ENCODE data around the gene NAA20. TPM values are rescaled to one million over a fixed set of nuclear protein-coding genes. Genes with fewer than 3 reads are reported as not detected.

The NAA20 gene
- total RNA-seq, 8 experiments from 2014 or later, result 33.5 to 64.3 (median 44.4) TPM

DNA sequence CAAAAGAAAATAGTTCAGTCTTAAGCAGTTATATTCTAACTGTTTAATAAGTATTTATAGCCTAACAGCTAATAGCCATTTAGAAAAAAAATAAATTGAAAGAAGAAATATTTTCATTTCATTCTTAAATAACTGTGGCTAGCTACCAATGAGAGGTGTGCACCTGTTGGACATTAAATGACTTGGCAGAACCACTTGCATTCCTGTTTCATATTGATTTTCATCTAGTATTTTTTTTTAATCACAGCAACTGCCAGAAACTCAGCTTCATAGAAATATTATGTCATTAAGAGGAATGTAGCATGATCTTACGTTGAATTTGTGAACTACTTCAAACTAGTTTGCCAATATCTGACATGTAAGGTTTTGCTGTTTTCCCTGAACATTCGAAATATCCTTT is 10.1 kb downstream of the NAA20 start:
- H3K27ac ChIP-seq, result no peak overlapping the region
- WGBS, 10 experiments, result 64 to 100% (median 100%) methylated on average over 1 to 2 of the region's 2 CpGs; no CpG with 5 or more reads in 1 of the 10 experiments
- H3K4me1 ChIP-seq (replicated peaks in 1 of 2), result no peaks in the 10 kb centered on the region
- in situ Hi-C loops (cut with MboI; ENCODE audit: low pct_unique_long_range_greater_than_20kb in 2 of 9, low sequenced_read_pairs in 9 of 9, unreplicated experiment in 9 of 9), result no loop called here
- H3K4me3 ChIP-seq, result no peak overlapping the region
- no peak for ATAC-seq (replicated peaks in 6 of 8)

DNA sequence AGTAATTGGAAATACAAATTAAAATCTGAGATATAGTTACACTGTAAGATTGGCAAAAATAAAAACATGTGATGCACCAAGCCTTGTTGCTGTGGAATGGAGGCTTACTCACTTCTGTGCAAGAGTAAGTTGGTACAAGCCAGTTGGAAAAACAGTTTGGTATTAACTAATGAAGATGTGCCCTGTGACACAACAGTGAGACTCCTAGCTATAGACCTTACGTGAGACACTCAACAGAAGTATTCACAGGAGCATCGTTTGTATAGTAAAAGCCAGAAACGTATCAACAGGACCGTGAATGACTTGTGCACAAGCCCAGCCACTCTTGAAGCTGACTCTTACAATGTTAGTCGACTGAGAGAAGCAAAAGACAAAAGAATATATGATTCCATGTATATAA is 14.6 kb downstream of the NAA20 start:
- Histone ChIP-seq H3K4me1 (replicated peaks in 1 of 2) (no peaks in the 10 kb centered on the region), H3K4me3 (no peak overlapping the region), H3K27ac (no peak overlapping the region)
- ATAC-seq (replicated peaks in 6 of 8), result no peak
- WGBS, 10 experiments, result 71 to 96% (median 87%) methylated on average over 1 to 5 of the region's 5 CpGs
- in situ Hi-C loops (cut with MboI; ENCODE audit: low pct_unique_long_range_greater_than_20kb in 2 of 9, low sequenced_read_pairs in 9 of 9, unreplicated experiment in 9 of 9), result no loop called here

DNA sequence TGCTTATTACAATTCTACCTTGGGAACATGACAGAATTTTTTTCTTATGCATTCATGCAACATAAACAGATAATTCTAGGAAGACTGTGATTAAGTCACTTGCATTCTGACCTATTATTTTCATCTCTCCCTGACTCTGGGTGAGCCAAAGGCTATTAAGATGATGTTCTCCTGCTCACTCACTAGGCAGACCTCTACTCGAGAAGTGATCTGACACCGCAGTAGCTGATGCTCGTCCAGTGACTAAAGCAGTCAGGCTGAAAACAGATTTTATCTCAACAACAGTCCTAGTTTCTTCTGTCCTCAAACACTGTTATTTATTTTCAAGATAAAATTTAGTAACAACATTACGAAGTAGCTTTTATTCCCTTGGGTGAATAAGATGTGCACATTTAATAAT is 17.3 kb downstream of the NAA20 start:
- in situ Hi-C loops (cut with MboI; ENCODE audit: low pct_unique_long_range_greater_than_20kb in 2 of 9, low sequenced_read_pairs in 9 of 9, unreplicated experiment in 9 of 9), result no loop called here
- no peak overlapping the region for H3K4me3 ChIP-seq
- ATAC-seq (replicated peaks in 6 of 8), result no peak
- no peak overlapping the region for H3K27ac ChIP-seq
- H3K4me1 ChIP-seq (replicated peaks in 1 of 2), result no peaks in the 10 kb centered on the region
- 37 to 100% (median 90%) methylated on average over 1 to 4 of the region's 4 CpGs; no CpG with 5 or more reads in 1 of the 10 experiments for WGBS, 10 experiments

DNA sequence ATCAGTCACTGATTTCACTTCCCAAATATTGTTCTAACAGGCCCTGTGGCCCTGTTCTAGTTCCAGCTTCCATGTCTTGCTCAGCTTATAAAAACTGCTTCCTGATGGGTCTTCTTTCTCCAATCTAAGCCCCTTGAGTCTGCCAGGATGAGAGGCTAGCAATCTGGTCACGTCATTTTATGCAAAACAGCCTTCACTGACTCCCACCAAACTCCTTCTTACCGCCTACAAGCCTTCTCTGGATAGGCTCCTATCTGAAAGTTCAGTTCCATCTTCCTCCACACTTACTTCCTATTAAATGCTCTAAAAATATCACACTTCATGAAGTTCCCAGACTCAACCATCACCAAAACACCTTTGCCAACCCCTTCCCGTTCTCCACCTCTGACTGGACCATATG is 19.6 kb downstream of the NAA20 start:
- 61 to 93% (median 86%) methylated on average over 1 to 3 of the region's 3 CpGs; no CpG with 5 or more reads in 2 of the 10 experiments for WGBS, 10 experiments
- no peaks in the 10 kb centered on the region for H3K4me1 ChIP-seq (replicated peaks in 1 of 2)
- in situ Hi-C loops (cut with MboI; ENCODE audit: low pct_unique_long_range_greater_than_20kb in 2 of 9, low sequenced_read_pairs in 9 of 9, unreplicated experiment in 9 of 9), result no loop called here

DNA sequence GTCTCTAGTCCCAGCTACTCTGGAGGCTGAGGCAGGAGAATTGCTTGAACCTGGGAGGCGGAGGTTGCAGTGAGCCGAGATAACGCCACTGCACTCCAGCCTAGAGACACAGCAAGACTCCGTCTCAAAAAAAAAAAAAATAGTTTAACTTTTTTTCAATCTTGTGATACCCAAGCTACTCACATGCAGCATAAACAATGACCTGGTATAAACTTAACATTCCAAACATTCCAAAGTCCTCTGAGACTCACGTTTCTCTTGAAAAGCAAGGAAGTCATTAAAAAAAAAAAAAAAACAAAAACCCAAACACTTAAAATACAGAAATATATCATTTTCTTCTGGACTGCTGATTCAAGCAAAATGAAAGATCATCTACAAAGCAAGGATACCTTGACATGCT is 20.8 kb downstream of the NAA20 start:
- 17 to 83% (median 69%) methylated on average over 1 to 5 of the region's 5 CpGs; no CpG with 5 or more reads in 1 of the 10 experiments for WGBS, 10 experiments
- no peak for ATAC-seq (replicated peaks in 6 of 8)
- H3K4me1 ChIP-seq (replicated peaks in 1 of 2), result no peaks in the 10 kb centered on the region
- no peak overlapping the region for H3K27ac ChIP-seq
- no peak overlapping the region for H3K4me3 ChIP-seq
- in situ Hi-C loops (cut with MboI; ENCODE audit: low pct_unique_long_range_greater_than_20kb in 2 of 9, low sequenced_read_pairs in 9 of 9, unreplicated experiment in 9 of 9), result no loop called here

More for the DNA sequence above, 19.6 kb downstream of the NAA20 start:
- no peak for ATAC-seq (replicated peaks in 6 of 8)
- Histone ChIP-seq H3K4me3 (no peak overlapping the region), H3K27ac (no peak overlapping the region)

DNA sequence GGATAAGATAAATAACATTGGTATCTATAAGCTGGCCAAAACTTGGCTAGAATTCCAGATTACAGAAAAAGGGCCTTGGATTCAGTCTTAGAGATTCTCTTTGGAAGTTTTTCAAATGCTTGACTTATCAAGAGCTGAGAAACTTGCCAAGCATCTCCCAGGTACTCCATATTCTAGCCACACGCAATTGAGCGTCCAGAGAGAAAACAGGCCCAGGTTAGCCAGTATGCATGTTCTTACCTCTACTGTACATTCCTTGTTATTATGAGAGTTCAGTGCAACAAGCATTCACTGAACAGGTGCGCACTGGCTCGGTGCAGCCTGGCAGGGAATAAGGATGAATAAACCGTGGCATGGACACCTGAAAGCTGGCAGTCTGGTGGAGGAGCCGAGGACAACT is 21.4 kb downstream of the NAA20 start:
- Histone ChIP-seq H3K27ac (no peak overlapping the region), H3K4me1 (replicated peaks in 1 of 2) (no peaks in the 10 kb centered on the region), H3K4me3 (no peak overlapping the region)
- ATAC-seq (replicated peaks in 6 of 8), result no peak
- 80 to 100% (median 96%) methylated on average over 1 to 5 of the region's 6 CpGs; no CpG with 5 or more reads in 2 of the 10 experiments for WGBS, 10 experiments
- in situ Hi-C loops (cut with MboI; ENCODE audit: low pct_unique_long_range_greater_than_20kb in 2 of 9, low sequenced_read_pairs in 9 of 9, unreplicated experiment in 9 of 9), result no loop called here

DNA sequence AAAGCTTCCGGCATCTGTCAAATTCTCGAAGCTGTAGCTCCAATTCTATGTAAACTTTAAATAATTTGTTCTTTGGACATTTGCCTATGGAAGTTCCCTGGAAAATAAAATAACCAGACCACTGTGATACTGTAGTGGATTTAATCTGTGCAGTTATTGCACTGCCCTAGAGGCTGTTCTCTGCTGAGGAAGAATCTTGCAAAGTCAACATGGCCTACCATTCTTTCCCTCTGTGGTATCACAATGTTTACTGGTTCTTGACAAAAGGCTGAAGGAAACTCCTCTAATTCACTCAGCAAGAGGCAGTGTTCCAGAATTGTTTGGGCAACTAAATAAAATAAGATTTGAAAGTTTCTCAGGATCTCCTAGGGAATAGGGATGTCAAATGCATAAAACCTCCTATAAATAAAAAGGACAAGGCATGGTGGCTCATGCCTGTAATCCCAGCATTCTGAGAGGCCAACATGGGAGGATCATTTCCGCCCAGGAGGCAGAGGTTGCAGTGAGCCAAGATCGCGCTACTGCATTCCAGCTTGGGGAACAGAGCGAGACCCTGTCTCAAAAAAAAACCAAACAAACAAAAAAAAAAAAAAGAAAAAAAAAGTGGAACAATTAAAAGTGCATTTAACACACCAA is 22.7 kb downstream of the NAA20 start:
- no peak overlapping the region for H3K27ac ChIP-seq
- ATAC-seq (replicated peaks in 6 of 8), result peak in 3 of 8 experiments; percentile 60 to 95 (median 66)
- in situ Hi-C loops (cut with MboI; ENCODE audit: low pct_unique_long_range_greater_than_20kb in 2 of 9, low sequenced_read_pairs in 9 of 9, unreplicated experiment in 9 of 9), result no loop called here

DNA sequence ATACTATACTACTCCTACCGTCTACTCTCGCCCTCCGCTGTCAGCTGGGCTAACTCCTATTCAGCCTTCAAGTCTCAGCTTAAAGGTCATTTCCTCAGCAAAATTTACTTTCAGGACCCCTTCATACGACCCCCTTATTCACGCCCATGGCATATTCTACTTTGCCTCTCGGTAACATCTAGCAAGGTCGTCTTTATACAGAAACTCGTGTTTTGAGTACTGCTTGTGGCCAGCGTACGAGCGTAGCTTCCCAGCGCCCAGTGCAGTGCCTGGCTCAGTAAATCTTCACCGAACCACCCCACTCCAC is 34.6 kb downstream of the NAA20 start:
- peaks cover 0 to 7% of the 10 kb centered on the region in 2 donors for H3K4me1 ChIP-seq (replicated peaks in 1 of 2)
- ATAC-seq (replicated peaks in 6 of 8), result peak in 3 of 8 experiments; percentile 27 to 33 (median 30)
- peak overlapping the region; percentile 74 to 91 for H3K27ac ChIP-seq
- in situ Hi-C loops (cut with MboI; ENCODE audit: low pct_unique_long_range_greater_than_20kb in 2 of 9, low sequenced_read_pairs in 9 of 9, unreplicated experiment in 9 of 9), result no loop called here
- WGBS, 10 experiments, result 0 to 4% (median 0%) methylated on average over 2 to 12 of the region's 13 CpGs; no CpG with 5 or more reads in 4 of the 10 experiments
- peak overlapping the region; percentile 56 to 98 (median 81) for H3K4me3 ChIP-seq

More for the DNA sequence above, 22.7 kb downstream of the NAA20 start:
- WGBS, 10 experiments, result 85 to 100% (median 97%) methylated on average over 2 to 6 of the region's 6 CpGs
- Histone ChIP-seq H3K4me3 (no peak overlapping the region), H3K4me1 (replicated peaks in 1 of 2) (no peaks in the 10 kb centered on the region)

DNA sequence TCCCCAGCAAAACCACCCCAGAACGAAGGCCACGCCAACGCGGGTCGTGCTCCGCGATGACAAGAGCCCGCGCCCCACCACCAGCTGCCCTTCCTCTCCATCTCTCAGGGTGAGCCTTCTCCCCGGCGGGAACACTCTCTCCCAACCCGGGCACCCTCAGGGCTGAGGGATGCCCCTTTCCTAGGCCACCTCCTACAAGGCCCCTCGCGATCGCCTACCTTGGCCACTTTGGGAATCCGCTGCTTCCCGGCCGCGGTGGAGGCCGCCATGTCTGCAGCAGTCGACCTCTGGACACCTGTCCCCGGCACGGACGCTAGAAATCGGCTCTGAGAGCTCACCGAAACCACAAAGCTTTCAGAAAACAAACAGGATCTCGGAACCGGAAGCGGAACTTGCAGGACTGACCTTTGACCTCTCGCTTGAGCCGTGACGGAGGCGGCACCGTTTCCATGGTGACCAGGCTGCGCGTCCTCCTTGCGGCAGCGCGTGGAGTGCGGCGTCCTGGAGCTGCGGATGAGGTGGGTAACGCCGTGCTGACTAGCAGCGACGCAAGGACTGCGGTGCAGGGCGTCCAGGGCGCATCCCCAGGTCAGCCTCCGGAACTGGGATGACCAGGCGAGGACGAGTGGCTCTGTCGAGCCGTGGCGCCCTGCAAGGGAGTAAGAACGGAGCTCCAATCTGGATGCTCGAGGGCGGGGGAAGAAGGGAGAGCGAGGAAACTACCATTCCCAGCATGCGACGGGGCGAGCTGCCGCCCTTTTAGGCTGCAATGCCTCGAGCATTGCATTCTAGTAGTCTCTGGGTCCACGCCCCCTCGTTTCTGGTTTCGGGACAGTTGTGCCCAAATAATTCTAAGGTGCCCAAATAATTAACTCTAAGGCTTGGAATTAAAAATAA is 35.2 kb downstream of the NAA20 start, which contains the start of the genes CFAP61 and CRNKL1:
Gene CFAP61 (plus strand): TSS at position 459 of the 897 bp plus-strand sequence. CDS start 4,122 bp downstream, outside the sequence.
Gene CRNKL1 (minus strand): TSS at position 393 of the 897 bp plus-strand sequence. CDS start 124 bp downstream, at position 269.
- in situ Hi-C loops (cut with MboI; ENCODE audit: low pct_unique_long_range_greater_than_20kb in 2 of 9, low sequenced_read_pairs in 9 of 9, unreplicated experiment in 9 of 9), result no loop called here
- 0 to 6% (median 0%) methylated on average over 1 to 39 of the region's 67 CpGs for WGBS, 10 experiments

DNA sequence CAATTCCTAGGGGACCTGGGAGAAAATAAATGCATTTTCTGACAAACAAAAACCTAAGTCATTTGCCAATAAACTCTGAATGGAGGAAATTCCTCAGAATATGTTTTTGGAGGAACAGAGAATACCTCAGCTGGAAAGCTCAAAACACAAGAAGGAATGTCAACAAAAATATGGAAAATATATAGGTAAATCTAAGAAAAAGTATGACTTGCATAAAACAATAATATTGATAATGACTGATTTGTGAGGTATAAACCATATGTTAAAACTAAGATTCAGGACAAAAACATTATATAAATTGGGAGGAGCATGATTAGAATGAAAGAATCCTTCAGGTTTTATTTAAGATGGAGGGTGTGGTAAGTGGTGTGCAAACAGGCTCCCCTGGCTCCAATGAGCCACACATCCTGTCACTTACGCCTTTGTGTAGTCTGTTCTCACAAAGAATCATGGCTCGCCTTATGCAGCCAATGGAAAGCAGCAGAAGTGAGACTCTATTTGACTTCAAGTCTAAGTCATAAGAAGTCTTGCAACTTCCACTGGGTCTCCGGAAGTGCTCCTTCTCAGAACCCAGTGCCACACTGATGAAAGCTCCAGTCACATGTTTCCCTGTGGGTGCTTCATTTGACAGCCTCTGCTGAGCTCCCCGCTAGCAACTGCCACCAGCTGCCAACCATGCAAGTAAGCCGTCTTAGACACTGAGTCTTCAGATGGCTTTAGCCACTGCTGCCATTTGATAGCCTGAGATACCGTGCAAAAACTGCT is 43.3 kb downstream of the NAA20 start:
- H3K4me3 ChIP-seq, result no peak overlapping the region
- no peak overlapping the region for H3K27ac ChIP-seq
- in situ Hi-C loops (cut with MboI; ENCODE audit: low pct_unique_long_range_greater_than_20kb in 2 of 9, low sequenced_read_pairs in 9 of 9, unreplicated experiment in 9 of 9), result no loop called here
- H3K4me1 ChIP-seq (replicated peaks in 1 of 2), result no peaks in the 10 kb centered on the region
- 0 to 100% (median 92%) methylated on average over 1 to 5 of the region's 6 CpGs for WGBS, 10 experiments
- no peak for ATAC-seq (replicated peaks in 6 of 8)

More for the DNA sequence above, 35.2 kb downstream of the NAA20 start, which contains the start of the genes CFAP61 and CRNKL1:
- ATAC-seq (replicated peaks in 6 of 8), result peak; percentile 93 to 98 (median 98)
- Histone ChIP-seq H3K4me1 (replicated peaks in 1 of 2) (peaks cover 0 to 7% of the 10 kb centered on the region in 2 donors), H3K4me3 (peak within 1 kb of the TSS; percentile 56 to 98 (median 81)), H3K27ac (peak within 1 kb of the TSS; percentile 74 to 91)

DNA sequence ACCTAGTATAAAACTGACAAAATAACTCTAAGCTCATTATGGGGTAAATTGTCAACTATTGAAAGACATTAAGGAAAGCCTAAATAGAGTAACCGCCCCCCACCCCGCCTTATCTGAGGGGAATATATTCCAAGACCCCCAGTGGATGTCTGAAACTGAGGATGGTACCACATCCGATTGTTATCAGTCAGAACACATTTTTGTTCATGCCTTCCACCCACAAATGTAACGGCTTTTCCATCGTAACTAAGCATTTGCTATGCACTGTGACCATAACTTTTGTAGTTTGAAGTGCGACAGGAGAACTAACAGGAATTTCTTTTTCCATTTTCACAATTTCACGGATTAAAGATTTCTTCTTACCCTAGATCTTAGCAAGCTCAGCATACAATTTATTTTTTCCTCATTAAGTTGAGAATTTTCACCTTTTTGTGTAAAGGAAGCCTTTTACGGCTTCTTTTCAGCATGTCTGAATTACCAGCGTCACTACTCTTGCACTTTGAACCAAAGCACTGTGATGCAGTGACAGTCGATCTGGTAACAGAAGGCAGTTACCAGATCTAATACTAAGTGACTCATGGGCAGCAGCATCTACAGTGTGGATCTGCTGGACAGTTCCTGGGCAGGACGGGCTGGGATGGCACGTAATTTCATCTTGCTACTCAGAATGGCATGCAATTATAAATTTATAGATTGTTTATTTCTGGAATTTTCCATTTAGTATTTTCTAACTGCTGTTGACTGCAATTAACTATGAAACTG is 47.0 kb downstream of the NAA20 start:
- Histone ChIP-seq H3K4me3 (no peak overlapping the region), H3K4me1 (replicated peaks in 1 of 2) (no peaks in the 10 kb centered on the region), H3K27ac (no peak overlapping the region)
- 29 to 100% (median 62%) methylated on average over 2 to 11 of the region's 12 CpGs for WGBS, 10 experiments
- in situ Hi-C loops (cut with MboI; ENCODE audit: low pct_unique_long_range_greater_than_20kb in 2 of 9, low sequenced_read_pairs in 9 of 9, unreplicated experiment in 9 of 9), result no loop called here
- ATAC-seq (replicated peaks in 6 of 8), result no peak

DNA sequence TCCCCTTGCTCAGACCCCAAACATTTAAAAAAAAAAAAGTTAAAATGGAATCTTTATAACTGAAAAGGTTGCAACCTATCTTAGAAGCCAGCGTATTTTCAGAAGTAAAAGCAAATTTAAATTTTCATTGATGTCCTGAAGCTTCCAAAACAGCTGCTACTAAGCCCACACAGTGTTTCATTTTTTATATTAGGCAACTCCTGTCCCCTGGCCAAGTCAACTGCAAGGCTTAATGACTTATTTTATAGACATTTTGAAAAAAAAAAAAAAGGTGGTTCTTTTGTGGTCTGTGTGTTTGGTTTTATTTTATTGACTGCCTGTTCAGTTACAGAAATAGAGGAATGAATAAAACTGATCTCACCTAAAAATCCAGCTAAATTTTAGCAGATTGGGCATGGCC is 48.2 kb downstream of the NAA20 start:
- Histone ChIP-seq H3K4me1 (replicated peaks in 1 of 2) (no peaks in the 10 kb centered on the region), H3K4me3 (no peak overlapping the region), H3K27ac (no peak overlapping the region)
- in situ Hi-C loops (cut with MboI; ENCODE audit: low pct_unique_long_range_greater_than_20kb in 2 of 9, low sequenced_read_pairs in 9 of 9, unreplicated experiment in 9 of 9), result no loop called here
- 14 to 100% (median 100%) methylated on average over 1 of the region's 1 CpG; no CpG with 5 or more reads in 1 of the 10 experiments for WGBS, 10 experiments
- ATAC-seq (replicated peaks in 6 of 8), result no peak

Data from motor neuron (in vitro differentiated cells).